MM.1S (cell line): ENCODE data around the gene TMED5.

Experiments used
- DNase-seq: peaks from one replicate; pipeline ENCODE4 v3.0.0-alpha.2; 2015
- H2AFZ ChIP-seq: fragments of 300-600 bp; sonication (generic); 2 replicates; pipeline ENCODE4 v1.6.0; 2016; ENCODE audit warnings: antibody characterized with exemption, low read length
- H3F3A ChIP-seq: fragments of 300-600 bp; sonication (generic); 2 replicates; pipeline ENCODE4 v1.6.1; 2016; ENCODE audit warnings: mild to moderate bottlenecking, antibody characterized with exemption, low read length, moderate library complexity, mixed read lengths; ENCODE audit not compliant: insufficient read depth
- H3K27ac ChIP-seq: fragments of 300-600 bp; sonication (generic); 2 replicates; pipeline ENCODE4 v1.5.1; 2016; ENCODE audit warnings: mild to moderate bottlenecking, low read length
- H3K27me3 ChIP-seq: fragments of 300-600 bp; sonication (generic); replicated peaks from 2 replicates; pipeline ENCODE4 v1.6.0; 2016; ENCODE audit warnings: low read length; ENCODE audit not compliant: insufficient read depth
- H3K36me3 ChIP-seq: fragments of 300-600 bp; sonication (generic); replicated peaks from 2 replicates; pipeline ENCODE4 v1.6.1; 2016; ENCODE audit warnings: mild to moderate bottlenecking, low read length, mixed read lengths; ENCODE audit not compliant: insufficient read depth
- H3K4me1 ChIP-seq: fragments of 300-600 bp; sonication (generic); 2 replicates; pipeline ENCODE4 v1.6.1; 2016; ENCODE audit warnings: low read length, mixed read lengths
- H3K4me2 ChIP-seq: fragments of 300-600 bp; sonication (generic); 2 replicates; pipeline ENCODE4 v1.6.0; 2016; ENCODE audit warnings: low read depth, low read length
- H3K4me3 ChIP-seq: fragments of 300-600 bp; sonication (generic); 2 replicates; pipeline ENCODE4 v1.5.1; 2016; ENCODE audit warnings: low read length, mixed read lengths
- H3K79me2 ChIP-seq: fragments of 300-600 bp; sonication (generic); 2 replicates; pipeline ENCODE4 v1.6.1; 2016; ENCODE audit warnings: mixed run types, low read length, mixed read lengths
- H3K9ac ChIP-seq: fragments of 300-600 bp; sonication (generic); 2 replicates; pipeline ENCODE4 v1.6.1; 2016; ENCODE audit warnings: low read length, mixed read lengths
- H3K9me2 ChIP-seq: fragments of 300-600 bp; sonication (generic); replicated peaks from 2 replicates; pipeline ENCODE4 v1.6.1; 2016; ENCODE audit warnings: mild to moderate bottlenecking, low read length, mixed read lengths; ENCODE audit not compliant: insufficient read depth
- H3K9me3 ChIP-seq: fragments of 300-600 bp; sonication (generic); replicated peaks from 2 replicates; pipeline ENCODE4 v1.6.1; 2016; ENCODE audit warnings: mild to moderate bottlenecking, low read length, mixed read lengths; ENCODE audit not compliant: insufficient read depth
- H4K20me1 ChIP-seq: fragments of 300-600 bp; sonication (generic); 2 replicates; pipeline ENCODE4 v1.6.1; 2016; ENCODE audit warnings: mild to moderate bottlenecking, low read length, moderate library complexity, mixed read lengths; ENCODE audit not compliant: insufficient read depth
- EZH2 ChIP-seq: fragments of 300-600 bp; sonication (generic); optimal IDR thresholded peaks from 2 replicates; pipeline ENCODE3; 2017; ENCODE audit warnings: low read depth, mild to moderate bottlenecking, antibody characterized with exemption, low read length, mixed read lengths
- EZH2phosphoT487 ChIP-seq: fragments of 300-600 bp; sonication (generic); IDR thresholded peaks from 2 replicates; pipeline ENCODE4 v1.6.1; 2018; ENCODE audit warnings: antibody characterized with exemption, low read length
- TF ChIP-seq, protein P1 (sequence below): fragments of 300-600 bp; sonication (generic); IDR thresholded peaks from 2 replicates; pipeline ENCODE4 v1.5.1; 2016; ENCODE audit warnings: antibody characterized with exemption, low read length, mixed read lengths

The TMED5 gene

DNA sequence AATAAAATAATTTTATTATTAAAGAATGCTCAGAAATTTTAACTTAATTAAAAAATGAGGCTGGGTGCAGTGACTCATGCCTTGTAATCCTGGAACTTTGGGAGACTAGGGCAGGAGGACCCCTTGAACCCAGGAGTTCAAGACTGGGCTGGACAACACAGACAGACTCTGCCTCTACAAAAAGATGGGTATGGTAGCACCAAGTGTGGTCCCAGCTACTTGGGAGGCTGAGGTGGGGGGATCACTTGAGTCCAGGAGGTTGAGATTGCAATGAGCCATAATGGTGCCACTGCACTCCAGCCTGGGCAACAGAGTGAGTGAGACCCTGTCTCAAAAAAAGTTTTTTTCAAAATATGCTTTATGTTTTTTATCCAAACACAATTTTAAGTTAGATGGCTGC is 25.3 kb downstream of the TMED5 start:
- no peak overlapping the region for H2AFZ ChIP-seq
- no peak for TF ChIP-seq EZH2phosphoT487
- no peak for TF ChIP-seq EZH2
- TF ChIP-seq, protein P1, sequence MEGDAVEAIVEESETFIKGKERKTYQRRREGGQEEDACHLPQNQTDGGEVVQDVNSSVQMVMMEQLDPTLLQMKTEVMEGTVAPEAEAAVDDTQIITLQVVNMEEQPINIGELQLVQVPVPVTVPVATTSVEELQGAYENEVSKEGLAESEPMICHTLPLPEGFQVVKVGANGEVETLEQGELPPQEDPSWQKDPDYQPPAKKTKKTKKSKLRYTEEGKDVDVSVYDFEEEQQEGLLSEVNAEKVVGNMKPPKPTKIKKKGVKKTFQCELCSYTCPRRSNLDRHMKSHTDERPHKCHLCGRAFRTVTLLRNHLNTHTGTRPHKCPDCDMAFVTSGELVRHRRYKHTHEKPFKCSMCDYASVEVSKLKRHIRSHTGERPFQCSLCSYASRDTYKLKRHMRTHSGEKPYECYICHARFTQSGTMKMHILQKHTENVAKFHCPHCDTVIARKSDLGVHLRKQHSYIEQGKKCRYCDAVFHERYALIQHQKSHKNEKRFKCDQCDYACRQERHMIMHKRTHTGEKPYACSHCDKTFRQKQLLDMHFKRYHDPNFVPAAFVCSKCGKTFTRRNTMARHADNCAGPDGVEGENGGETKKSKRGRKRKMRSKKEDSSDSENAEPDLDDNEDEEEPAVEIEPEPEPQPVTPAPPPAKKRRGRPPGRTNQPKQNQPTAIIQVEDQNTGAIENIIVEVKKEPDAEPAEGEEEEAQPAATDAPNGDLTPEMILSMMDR: no peak
- no peaks in the 10 kb centered on the region; the same call in 1 of the 2 replicates for H3K36me3 ChIP-seq
- H4K20me1 ChIP-seq: no peaks in the 10 kb centered on the region
- H3K9me3 ChIP-seq: no peaks in the 10 kb centered on the region
- no peak for DNase-seq
- H3K4me3 ChIP-seq: no peak overlapping the region
- no peak overlapping the region for H3K9ac ChIP-seq
- H3K27me3 ChIP-seq: no peaks in the 10 kb centered on the region
- no peak overlapping the region for H3K27ac ChIP-seq
- no peaks in the 10 kb centered on the region for H3K9me2 ChIP-seq
- no peaks in the 10 kb centered on the region for H3K4me1 ChIP-seq
- no peaks in the 10 kb centered on the region for H3K79me2 ChIP-seq
- H3K4me2 ChIP-seq: no peak overlapping the region
- H3F3A ChIP-seq: no peaks in the 10 kb centered on the region

DNA sequence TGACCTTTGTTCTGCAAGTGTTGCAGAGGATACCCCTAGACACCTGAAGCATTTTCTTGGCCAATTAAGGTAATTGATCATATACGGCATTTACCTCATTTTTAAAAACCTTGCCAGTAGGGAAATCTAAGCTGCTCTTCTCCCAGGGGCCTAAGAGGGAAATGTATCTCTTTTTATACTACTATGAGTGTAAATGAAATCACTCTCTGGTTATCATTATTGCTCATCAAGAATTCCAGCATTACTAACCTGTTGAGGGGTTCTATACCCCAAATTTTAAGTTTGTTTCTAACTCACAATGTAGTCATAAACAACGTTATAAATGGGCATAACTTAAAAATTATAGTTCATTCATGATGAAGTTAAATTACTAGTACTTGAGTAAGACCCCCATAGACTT is 27.4 kb downstream of the TMED5 start:
- Histone ChIP-seq H3K9me2 (no peaks in the 10 kb centered on the region), H3K9me3 (no peaks in the 10 kb centered on the region), H4K20me1 (no peaks in the 10 kb centered on the region), H3K4me2 (no peak overlapping the region), H3K27ac (no peak overlapping the region), H3K4me1 (no peaks in the 10 kb centered on the region), H3K27me3 (no peaks in the 10 kb centered on the region), H3K79me2 (no peaks in the 10 kb centered on the region), H3F3A (no peaks in the 10 kb centered on the region), H3K9ac (no peak overlapping the region), H2AFZ (no peak overlapping the region), H3K4me3 (no peak overlapping the region), H3K36me3 (no peaks in the 10 kb centered on the region; the same call in 1 of the 2 replicates)
- no peak for DNase-seq
- TF ChIP-seq, protein P1: no peak
- no peak for TF ChIP-seq EZH2
- no peak for TF ChIP-seq EZH2phosphoT487

DNA sequence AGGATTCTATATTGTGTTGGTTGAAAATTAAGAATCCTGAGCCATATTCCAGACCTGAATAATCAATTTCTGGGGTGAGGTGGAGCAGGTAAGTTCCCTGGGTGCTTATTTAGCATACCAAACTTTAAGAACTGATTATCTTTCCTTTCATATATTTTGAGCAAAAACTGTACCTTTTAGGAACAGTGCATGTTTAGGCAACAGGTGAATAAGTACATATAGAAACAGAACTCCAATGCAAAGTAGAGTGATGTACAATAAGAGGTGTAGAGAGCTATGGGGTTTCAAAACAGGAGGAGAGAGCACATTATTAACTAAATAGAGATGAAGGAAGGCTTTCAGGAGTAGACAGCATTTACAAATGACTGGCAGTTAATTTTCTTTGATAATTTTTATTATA is 28.7 kb downstream of the TMED5 start:
- Histone ChIP-seq H3K9me2 (no peaks in the 10 kb centered on the region), H3K79me2 (no peaks in the 10 kb centered on the region), H4K20me1 (no peaks in the 10 kb centered on the region), H3K9ac (no peak overlapping the region), H3K4me3 (no peak overlapping the region), H3K9me3 (no peaks in the 10 kb centered on the region), H3F3A (no peaks in the 10 kb centered on the region), H3K27ac (no peak overlapping the region), H3K27me3 (no peaks in the 10 kb centered on the region), H3K4me2 (no peak overlapping the region), H3K4me1 (no peaks in the 10 kb centered on the region), H2AFZ (no peak overlapping the region), H3K36me3 (no peaks in the 10 kb centered on the region; the same call in 1 of the 2 replicates)
- no peak for TF ChIP-seq EZH2
- TF ChIP-seq, protein P1: no peak
- TF ChIP-seq EZH2phosphoT487: no peak
- no peak for DNase-seq
